ENCODE data around the gene NOX4.
"Not testable (repeated sequence)": the region's sequence is repeated elsewhere in the genome, so short reads cannot be mapped to it uniquely, and the experiment has no call there.

The NOX4 gene

GRCh38 chr11:89463266-89463780, 27.9 kb downstream of the NOX4 start:
- no peak for DNase-seq (ENCODE audit: low read depth in 1 of 2, low spot score in 1 of 2)

- no peak for DNase-seq (ENCODE audit: low read depth in 1 of 2, low spot score in 1 of 2)
Observed at GRCh38 chr11:89458716-89459115, 32.5 kb downstream of the NOX4 start.

GRCh38 chr11:89457190-89457589, 34.0 kb downstream of the NOX4 start:
- no peak for DNase-seq (ENCODE audit: low read depth in 1 of 2, low spot score in 1 of 2)

GRCh38 chr11:89456681-89457080, 34.5 kb downstream of the NOX4 start:
- DNase-seq (ENCODE audit: low read depth in 1 of 2, low spot score in 1 of 2): no peak

- DNase-seq (ENCODE audit: low read depth in 1 of 2, low spot score in 1 of 2): no peak
Observed at GRCh38 chr11:89452780-89453179, 38.4 kb downstream of the NOX4 start.

GRCh38 chr11:89447845-89448244, 43.3 kb downstream of the NOX4 start:
- DNase-seq (ENCODE audit: low read depth in 1 of 2, low spot score in 1 of 2): no peak

GRCh38 chr11:89443361-89444322, 47.5 kb downstream of the NOX4 start:
- DNase-seq (ENCODE audit: low read depth in 1 of 2, low spot score in 1 of 2): no peak

- DNase-seq (ENCODE audit: low read depth in 1 of 2, low spot score in 1 of 2): no peak
Observed at GRCh38 chr11:89442801-89443200, 48.4 kb downstream of the NOX4 start.

- no peak for DNase-seq (ENCODE audit: low read depth in 1 of 2, low spot score in 1 of 2)
Observed at GRCh38 chr11:89441606-89442005, 49.6 kb downstream of the NOX4 start.

GRCh38 chr11:89437317-89437716, 53.9 kb downstream of the NOX4 start:
- DNase-seq (ENCODE audit: low read depth in 1 of 2, low spot score in 1 of 2): no peak

- DNase-seq (ENCODE audit: low read depth in 1 of 2, low spot score in 1 of 2): no peak
Observed at GRCh38 chr11:89436071-89436470, 55.1 kb downstream of the NOX4 start.

GRCh38 chr11:89433278-89433677, 57.9 kb downstream of the NOX4 start:
- no peak for DNase-seq (ENCODE audit: low read depth in 1 of 2, low spot score in 1 of 2)

- not testable (repeated sequence) for DNase-seq (ENCODE audit: low read depth in 1 of 2, low spot score in 1 of 2)
Observed at GRCh38 chr11:89432182-89432581, 59.0 kb downstream of the NOX4 start.

- not testable (repeated sequence) for DNase-seq (ENCODE audit: low read depth in 1 of 2, low spot score in 1 of 2)
Observed at GRCh38 chr11:89426501-89426900, 64.7 kb downstream of the NOX4 start.

- DNase-seq (ENCODE audit: low read depth in 1 of 2, low spot score in 1 of 2): no peak
Observed at GRCh38 chr11:89421718-89422117, 69.5 kb downstream of the NOX4 start.

GRCh38 chr11:89420981-89421380, 70.2 kb downstream of the NOX4 start:
- no peak for DNase-seq (ENCODE audit: low read depth in 1 of 2, low spot score in 1 of 2)

- no peak for DNase-seq (ENCODE audit: low read depth in 1 of 2, low spot score in 1 of 2)
Observed at GRCh38 chr11:89416961-89417360, 74.2 kb downstream of the NOX4 start.

GRCh38 chr11:89411112-89411511, 80.1 kb downstream of the NOX4 start:
- not testable (repeated sequence) for DNase-seq (ENCODE audit: low read depth in 1 of 2, low spot score in 1 of 2)

- not testable (repeated sequence) for DNase-seq (ENCODE audit: low read depth in 1 of 2, low spot score in 1 of 2)
Observed at GRCh38 chr11:89410666-89411065, 80.5 kb downstream of the NOX4 start.

GRCh38 chr11:89408441-89408840, 82.7 kb downstream of the NOX4 start:
- not testable (repeated sequence) for DNase-seq (ENCODE audit: low read depth in 1 of 2, low spot score in 1 of 2)

GRCh38 chr11:89405629-89406028, 85.5 kb downstream of the NOX4 start:
- DNase-seq (ENCODE audit: low read depth in 1 of 2, low spot score in 1 of 2): no peak

- DNase-seq (ENCODE audit: low read depth in 1 of 2, low spot score in 1 of 2): not testable (repeated sequence)
Observed at GRCh38 chr11:89391654-89392053, 99.5 kb downstream of the NOX4 start.

GRCh38 chr11:89387501-89387900, 103.7 kb downstream of the NOX4 start:
- not testable (repeated sequence) for DNase-seq (ENCODE audit: low read depth in 1 of 2, low spot score in 1 of 2)

All from stimulated activated CD4-positive, alpha-beta T cell treated with anti-CD3 and anti-CD28 coated beads, Interleukin-15, amount 100 ng/mL, for 1 hour (primary cell).